Epithelial cell of esophagus (primary cell): Measurements from ENCODE around the gene LSM7.

Experiments
- DNase-seq: peaks from one replicate; pipeline ENCODE4 v3.0.0; 2010; ENCODE audit warnings: low read depth
- H3K4me3 ChIP-seq: 2 replicates; pipeline ENCODE4 v1.5.1; 2011; ENCODE audit warnings: mild to moderate bottlenecking, low read length, control low read depth
- CTCF ChIP-seq: IDR thresholded peaks from 2 replicates; pipeline ENCODE4 v1.5.1; 2011; ENCODE audit warnings: low read depth, mild to moderate bottlenecking, low read length, control low read depth, inconsistent platforms; ENCODE audit not compliant: insufficient read depth; ENCODE audit errors: missing control alignments

LSM7 gene

GRCh38 chr19:2273356-2274184 lies 54.8 kb downstream of the LSM7 start:
- DNase-seq, result peak; percentile 64

More at GRCh38 chr19:2273356-2274184, 54.8 kb downstream of the LSM7 start:
- H3K4me3 ChIP-seq, result peak overlapping the region; percentile 3
- peak; percentile 58 for TF ChIP-seq CTCF
